ENCODE data around the gene BCL2L12.
A peak's percentile ranks its signal among the peaks of the same experiment; 100 is the strongest.
"Not testable (repeated sequence)": the region's sequence is repeated elsewhere in the genome, so short reads cannot be mapped to it uniquely, and the experiment has no call there.

BCL2L12 gene

GRCh38 chr19:49718511-49718910, 52.8 kb downstream of the BCL2L12 start:
- DNase-seq, result no peak

GRCh38 chr19:49718991-49719390, 53.3 kb downstream of the BCL2L12 start:
- peak in 1 of 2 donors; percentile 11 for DNase-seq

GRCh38 chr19:49719420-49719819, 53.7 kb downstream of the BCL2L12 start:
- not testable (repeated sequence) for DNase-seq

All from CD4-positive, alpha-beta T cell treated with Interleukin-4 for 1 hour (primary cell).